ENCODE measurements around the gene SNX14.
"Not testable (repeated sequence)": the region's sequence is repeated elsewhere in the genome, so short reads cannot be mapped to it uniquely, and the experiment has no call there.

The SNX14 gene

GRCh38 chr6:85593438-85594196 is at the start of gene SNX14:
SNX14 (minus strand) TSS chr6:85593858; CDS start chr6:85593718, 140 bp downstream.
- no peaks in the 10 kb centered on the region for H4K20me1 ChIP-seq
- H3K36me3 ChIP-seq = peaks cover 11% of the 10 kb centered on the region; the same call in 1 of the 2 replicates
- H3K4me2 ChIP-seq = peak within 1 kb of the TSS; percentile 67
- peak within 1 kb of the TSS; percentile 84 for H3K9ac ChIP-seq
- TF ChIP-seq Cebpa-rat (IDR thresholded peaks at IDR 0.05) = no peak
- peaks cover 21% of the 10 kb centered on the region for H3K9me3 ChIP-seq
- peaks cover 11% of the 10 kb centered on the region; the same call in 1 of the 2 replicates for H3K4me1 ChIP-seq
- peak within 1 kb of the TSS; percentile 76 for H3K4me3 ChIP-seq
- peak within 1 kb of the TSS; percentile 79 for H3K27ac ChIP-seq
- no peaks in the 10 kb centered on the region for H3K27me3 ChIP-seq

GRCh38 chr6:85642774-85643536 is 49.3 kb upstream of the SNX14 start, which contains the start of gene SYNCRIP:
SYNCRIP (minus strand) TSS chr6:85642886; CDS start chr6:85641439, 1,447 bp downstream.
- TF ChIP-seq Cebpa-rat (IDR thresholded peaks at IDR 0.05) = no peak
- Histone ChIP-seq H3K4me2 (peak within 1 kb of the TSS; percentile 76), H3K4me3 (peak within 1 kb of the TSS; percentile 86), H3K9me3 (no peaks in the 10 kb centered on the region), H3K36me3 (peaks cover 22% of the 10 kb centered on the region), H3K27ac (peak within 1 kb of the TSS; percentile 98), H3K4me1 (peaks cover 39% of the 10 kb centered on the region), H3K9ac (peak within 1 kb of the TSS; percentile 97), H3K27me3 (no peaks in the 10 kb centered on the region), H4K20me1 (peaks cover 43% of the 10 kb centered on the region)

- no peaks in the 10 kb centered on the region for H3K27me3 ChIP-seq
- peaks cover 30% of the 10 kb centered on the region for H3K36me3 ChIP-seq
- H3K4me3 ChIP-seq = peak overlapping the region; percentile 86
- H3K9ac ChIP-seq = peak overlapping the region; percentile 97
- no peak for TF ChIP-seq Cebpa-rat (IDR thresholded peaks at IDR 0.05)
- H3K9me3 ChIP-seq = no peaks in the 10 kb centered on the region
- peaks cover 51% of the 10 kb centered on the region for H4K20me1 ChIP-seq
- H3K4me1 ChIP-seq = peaks cover 39% of the 10 kb centered on the region
- H3K27ac ChIP-seq = peak overlapping the region; percentile 98
- peak overlapping the region; percentile 76 for H3K4me2 ChIP-seq
Observed at GRCh38 chr6:85641897-85642773, 48.5 kb upstream of the SNX14 start.

GRCh38 chr6:85641522-85641896 is 47.9 kb upstream of the SNX14 start:
- Histone ChIP-seq H3K27ac (peak overlapping the region; percentile 98), H3K27me3 (no peaks in the 10 kb centered on the region), H3K36me3 (peaks cover 36% of the 10 kb centered on the region), H3K4me2 (peak overlapping the region; percentile 76), H4K20me1 (peaks cover 58% of the 10 kb centered on the region), H3K9ac (peak overlapping the region; percentile 97), H3K9me3 (no peaks in the 10 kb centered on the region), H3K4me3 (peak overlapping the region; percentile 86), H3K4me1 (peaks cover 39% of the 10 kb centered on the region)
- no peak for TF ChIP-seq Cebpa-rat (IDR thresholded peaks at IDR 0.05)

GRCh38 chr6:85640821-85641220 is 47.2 kb upstream of the SNX14 start:
- TF ChIP-seq Cebpa-rat (IDR thresholded peaks at IDR 0.05) = no peak
- Histone ChIP-seq H3K4me2 (peak overlapping the region; percentile 76), H4K20me1 (peaks cover 64% of the 10 kb centered on the region), H3K27ac (no peak overlapping the region), H3K27me3 (no peaks in the 10 kb centered on the region), H3K4me3 (peak overlapping the region; percentile 86), H3K9me3 (no peaks in the 10 kb centered on the region), H3K9ac (peak overlapping the region; percentile 97), H3K36me3 (peaks cover 43% of the 10 kb centered on the region), H3K4me1 (peaks cover 37% of the 10 kb centered on the region)

- no peak overlapping the region for H3K4me3 ChIP-seq
- peaks cover 97% of the 10 kb centered on the region for H4K20me1 ChIP-seq
- no peaks in the 10 kb centered on the region for H3K27me3 ChIP-seq
- H3K9me3 ChIP-seq = no peaks in the 10 kb centered on the region
- no peak overlapping the region for H3K27ac ChIP-seq
- H3K4me1 ChIP-seq = peaks cover 23% of the 10 kb centered on the region
- no peak for TF ChIP-seq Cebpa-rat (IDR thresholded peaks at IDR 0.05)
- H3K36me3 ChIP-seq = peaks cover 72% of the 10 kb centered on the region
- no peak overlapping the region for H3K9ac ChIP-seq
- no peak overlapping the region for H3K4me2 ChIP-seq
Observed at GRCh38 chr6:85637579-85637978, 43.9 kb upstream of the SNX14 start.

- H3K9me3 ChIP-seq = no peaks in the 10 kb centered on the region
- H3K36me3 ChIP-seq = peaks cover 94% of the 10 kb centered on the region
- no peak overlapping the region for H3K27ac ChIP-seq
- no peak overlapping the region for H3K4me3 ChIP-seq
- H3K9ac ChIP-seq = no peak overlapping the region
- no peaks in the 10 kb centered on the region for H3K27me3 ChIP-seq
- H3K4me1 ChIP-seq = no peaks in the 10 kb centered on the region
- no peak overlapping the region for H3K4me2 ChIP-seq
- no peak for TF ChIP-seq Cebpa-rat (IDR thresholded peaks at IDR 0.05)
- peaks cover 100% of the 10 kb centered on the region for H4K20me1 ChIP-seq
Observed at GRCh38 chr6:85632164-85632942, 38.7 kb upstream of the SNX14 start.

GRCh38 chr6:85631117-85631516 is 37.5 kb upstream of the SNX14 start:
- peaks cover 92% of the 10 kb centered on the region for H3K36me3 ChIP-seq
- peaks cover 100% of the 10 kb centered on the region for H4K20me1 ChIP-seq
- not testable (repeated sequence) for H3K9me3 ChIP-seq, H3K4me1 ChIP-seq, H3K4me3 ChIP-seq, H3K4me2 ChIP-seq, H3K27me3 ChIP-seq, H3K9ac ChIP-seq, H3K27ac ChIP-seq

- Histone ChIP-seq H3K27ac (no peak overlapping the region), H3K4me2 (no peak overlapping the region), H3K9ac (no peak overlapping the region), H3K9me3 (no peaks in the 10 kb centered on the region), H4K20me1 (peaks cover 100% of the 10 kb centered on the region), H3K27me3 (no peaks in the 10 kb centered on the region), H3K36me3 (peaks cover 85% of the 10 kb centered on the region), H3K4me3 (no peak overlapping the region), H3K4me1 (no peaks in the 10 kb centered on the region)
- TF ChIP-seq Cebpa-rat (IDR thresholded peaks at IDR 0.05) = no peak
Observed at GRCh38 chr6:85628353-85628752, 34.7 kb upstream of the SNX14 start.
